Measurements from ENCODE around the gene LPAR1. TPM values are rescaled to one million over a fixed set of nuclear protein-coding genes. Genes with fewer than 3 reads are reported as not detected.

Gene LPAR1
- polyA plus RNA-seq, 1 experiment = 581 TPM

- Histone ChIP-seq H3K4me3 (ENCODE audit: low read depth, low read length) (no peak overlapping the region), H3K27ac (ENCODE audit: low read depth, low read length) (no peak overlapping the region), H3K9me3 (ENCODE audit: control insufficient read depth, insufficient read depth, low read length) (no peaks in the 10 kb centered on the region), H3K27me3 (ENCODE audit: control insufficient read depth, insufficient read depth, low read length) (no peaks in the 10 kb centered on the region)
- ChIA-PET CTCF (no interaction called here), POLR2A (no interaction called here)
- TF ChIP-seq CTCF (IDR thresholded peaks at IDR 0.05; ENCODE audit: low read depth, low read length) = no peak
- DNase-seq (ENCODE audit: low read depth, low spot score) = no peak
These were observed 63.0 kb downstream of the LPAR1 start for GRCh38 chr9:110975278-110975677.

GRCh38 chr9:110971705-110972104, 66.6 kb downstream of the LPAR1 start:
- ChIA-PET POLR2A (no interaction called here), CTCF (no interaction called here)
- H3K27me3 ChIP-seq (ENCODE audit: control insufficient read depth, insufficient read depth, low read length) = no peaks in the 10 kb centered on the region
- no peak overlapping the region for H3K27ac ChIP-seq (ENCODE audit: low read depth, low read length)
- no peak overlapping the region for H3K4me3 ChIP-seq (ENCODE audit: low read depth, low read length)
- no peak for TF ChIP-seq CTCF (IDR thresholded peaks at IDR 0.05; ENCODE audit: low read depth, low read length)
- H3K9me3 ChIP-seq (ENCODE audit: control insufficient read depth, insufficient read depth, low read length) = no peaks in the 10 kb centered on the region
- DNase-seq (ENCODE audit: low read depth, low spot score) = no peak

- Histone ChIP-seq H3K9me3 (ENCODE audit: control insufficient read depth, insufficient read depth, low read length) (no peaks in the 10 kb centered on the region), H3K27ac (ENCODE audit: low read depth, low read length) (no peak overlapping the region), H3K27me3 (ENCODE audit: control insufficient read depth, insufficient read depth, low read length) (no peaks in the 10 kb centered on the region), H3K4me3 (ENCODE audit: low read depth, low read length) (no peak overlapping the region)
- ChIA-PET POLR2A (no interaction called here), CTCF (no interaction called here)
- TF ChIP-seq CTCF (IDR thresholded peaks at IDR 0.05; ENCODE audit: low read depth, low read length) = no peak
- DNase-seq (ENCODE audit: low read depth, low spot score) = no peak
These were observed 67.0 kb downstream of the LPAR1 start for GRCh38 chr9:110971234-110971633.

GRCh38 chr9:110969971-110970386, 68.3 kb downstream of the LPAR1 start:
- Histone ChIP-seq H3K4me3 (ENCODE audit: low read depth, low read length) (no peak overlapping the region), H3K9me3 (ENCODE audit: control insufficient read depth, insufficient read depth, low read length) (no peaks in the 10 kb centered on the region), H3K27me3 (ENCODE audit: control insufficient read depth, insufficient read depth, low read length) (no peaks in the 10 kb centered on the region), H3K27ac (ENCODE audit: low read depth, low read length) (no peak overlapping the region)
- ChIA-PET CTCF (interaction anchor here (0.7 kb wide), 1 partner anchor 202 kb away, joined by 3 read pairs; no protein-coding TSS in a partner anchor), POLR2A (no interaction called here)
- TF ChIP-seq CTCF (IDR thresholded peaks at IDR 0.05; ENCODE audit: low read depth, low read length) = no peak
- DNase-seq (ENCODE audit: low read depth, low spot score) = peak; percentile 34

- H3K4me3 ChIP-seq (ENCODE audit: low read depth, low read length) = no peak overlapping the region
- POLR2A ChIA-PET = interaction anchor here (0.9 kb wide), 1 partner anchor 68 kb away, joined by 3 read pairs; no protein-coding TSS in a partner anchor
- H3K9me3 ChIP-seq (ENCODE audit: control insufficient read depth, insufficient read depth, low read length) = no peaks in the 10 kb centered on the region
- TF ChIP-seq CTCF (IDR thresholded peaks at IDR 0.05; ENCODE audit: low read depth, low read length) = no peak
- CTCF ChIA-PET = no interaction called here
- no peaks in the 10 kb centered on the region for H3K27me3 ChIP-seq (ENCODE audit: control insufficient read depth, insufficient read depth, low read length)
- no peak overlapping the region for H3K27ac ChIP-seq (ENCODE audit: low read depth, low read length)
- no peak for DNase-seq (ENCODE audit: low read depth, low spot score)
These were observed 70.2 kb downstream of the LPAR1 start for GRCh38 chr9:110968096-110968495.

Measured in AG04450 (cell line).